HepG2 (cell line): ENCODE results near the gene HRC. TPM values are rescaled to one million over a fixed set of nuclear protein-coding genes. Genes with fewer than 3 reads are reported as not detected.

Experiments
- AKNA ChIP-seq: sonication (generic); formaldehyde crosslinking; IDR thresholded peaks from 2 replicates; pipeline ENCODE4 v1.4.0; 2020; ENCODE audit warnings: missing genetic modification reagents, borderline replicate concordance
- CAMTA2 ChIP-seq: sonication (generic); formaldehyde crosslinking; IDR thresholded peaks from 2 replicates; pipeline ENCODE4 v1.4.0; 2020; ENCODE audit warnings: mild to moderate bottlenecking, missing genetic modification reagents, borderline replicate concordance
- CBFB ChIP-seq: sonication (generic); formaldehyde crosslinking; IDR thresholded peaks from 2 replicates; pipeline ENCODE4 v1.4.0; 2020; ENCODE audit warnings: missing genetic modification reagents
- HOXA9 ChIP-seq: sonication (generic); formaldehyde crosslinking; IDR thresholded peaks from 2 replicates; pipeline ENCODE4 v1.8.1; 2022; ENCODE audit warnings: missing genetic modification reagents, mild to moderate bottlenecking, moderate library complexity, borderline replicate concordance
- NFE2 ChIP-seq: sonication (generic); formaldehyde crosslinking; IDR thresholded peaks from 2 replicates; pipeline ENCODE4 v1.4.0; 2020; ENCODE audit warnings: missing genetic modification reagents
- PHF20 ChIP-seq: sonication (generic); formaldehyde crosslinking; IDR thresholded peaks from 2 replicates; pipeline ENCODE4 v1.5.0; 2020; ENCODE audit warnings: mild to moderate bottlenecking, missing genetic modification reagents
- STAT6 ChIP-seq: sonication (generic); formaldehyde crosslinking; IDR thresholded peaks from 2 replicates; pipeline ENCODE4 v1.4.0; 2020; ENCODE audit warnings: missing genetic modification reagents, mild to moderate bottlenecking, borderline replicate concordance
- TCF7 ChIP-seq: sonication (generic); IDR thresholded peaks from 2 replicates; pipeline ENCODE4 v1.6.1; 2016; ENCODE audit warnings: antibody characterized with exemption, low read depth
- TEF ChIP-seq: sonication (generic); formaldehyde crosslinking; IDR thresholded peaks from 2 replicates; pipeline ENCODE4 v1.5.0; 2020; ENCODE audit warnings: missing genetic modification reagents
- ZNF121 ChIP-seq: sonication (generic); formaldehyde crosslinking; IDR thresholded peaks from 2 replicates; pipeline ENCODE4 v1.5.0; 2020; ENCODE audit warnings: mild to moderate bottlenecking, missing genetic modification reagents
- ZNF253 ChIP-seq: sonication (generic); formaldehyde crosslinking; IDR thresholded peaks from 2 replicates; pipeline ENCODE4 v1.8.0; 2022; ENCODE audit warnings: mild to moderate bottlenecking, missing genetic modification reagents, borderline replicate concordance
- ZNF280D ChIP-seq: sonication (generic); formaldehyde crosslinking; IDR thresholded peaks from 2 replicates; pipeline ENCODE4 v1.5.1; 2020; ENCODE audit warnings: mild to moderate bottlenecking, missing genetic modification reagents
- ZNF460 ChIP-seq: sonication (generic); formaldehyde crosslinking; IDR thresholded peaks from 2 replicates; pipeline ENCODE4 v1.5.1; 2020; ENCODE audit warnings: missing genetic modification reagents, mild to moderate bottlenecking, borderline replicate concordance
- ZNF562 ChIP-seq: sonication (generic); formaldehyde crosslinking; IDR thresholded peaks from 2 replicates; pipeline ENCODE4 v1.8.0; 2022; ENCODE audit warnings: missing genetic modification reagents, borderline replicate concordance
- ZNF674 ChIP-seq: sonication (generic); formaldehyde crosslinking; IDR thresholded peaks from 2 replicates; pipeline ENCODE4 v1.5.0; 2020; ENCODE audit warnings: low read depth, mild to moderate bottlenecking, missing genetic modification reagents
- ZNF7 ChIP-seq: IDR thresholded peaks from 2 replicates; pipeline ENCODE4 v1.6.1; 2016; ENCODE audit warnings: missing biosample characterization, missing genetic modification reagents
- polyA plus RNA-seq, 8 experiments: library from polyadenylated mRNA; depleted of rRNA in 3 of 8; stranded (reverse) in 7 of 8; unstranded in 1 of 8; fragments of >200 nt; fragmentation: Illumina TruSeq in 4 of 8; extraction: Trizol in 4 of 8; gene quantifications; 2 replicates each; pipeline versions ENCODE4 v1.2.1 to v1.2.3, GENCODE V29; 2011 to 2016; ENCODE audit warnings: low read depth in 4 of 8, missing spikeins in 1 of 8, mixed read lengths in 1 of 8; ENCODE audit not compliant: insufficient read depth in 1 of 8
- total RNA-seq, 5 experiments: library from RNA; depleted of rRNA; stranded (reverse); fragments of >200 nt; fragmentation: Illumina TruSeq; extraction: Trizol; gene quantifications; 2 replicates each; pipeline ENCODE4 v1.2.3, GENCODE V29; 2016; ENCODE audit warnings: low read depth in 1 of 5

The HRC gene
- total and polyA plus RNA-seq, 2 of the 13 experiments (the other 11 are each of a cell fraction or from before 2014, with no cell fraction given), result 3.6 to 15.4 TPM

- TF ChIP-seq AKNA, result peak; percentile 97
- TF ChIP-seq CBFB, result peak; percentile 92
- TF ChIP-seq ZNF674 (CRISPR knock-in tag), result peak; percentile 98
- TF ChIP-seq TEF (CRISPR knock-in tag), result peak; percentile 91; the same call in 1 of the 2 replicates
- peak; percentile 99 for TF ChIP-seq ZNF253
- TF ChIP-seq ZNF280D (CRISPR knock-in tag), result peak; percentile 43; the same call in 1 of the 2 replicates
- TF ChIP-seq HOXA9, result peak; percentile 98
- no peak for TF ChIP-seq STAT6 (CRISPR knock-in tag)
- TF ChIP-seq NFE2, result 0 out of 2 replicates have a peak, but pooled peaks have one; percentile 51
- peak; percentile 44; the same call in 1 of the 2 replicates for TF ChIP-seq ZNF7 (CRISPR knock-in tag)
- TF ChIP-seq ZNF121, result peak; percentile 66; the same call in 1 of the 2 replicates
- peak; percentile 66 for TF ChIP-seq PHF20 (CRISPR knock-in tag)
- TF ChIP-seq ZNF460 (CRISPR knock-in tag), result peak; percentile 20; the same call in 1 of the 2 replicates
- TF ChIP-seq ZNF562 (CRISPR knock-in tag), result peak; percentile 98
- peak; percentile 83 for TF ChIP-seq CAMTA2 (CRISPR knock-in tag)
- no peak for TF ChIP-seq TCF7
These were observed 27.3 kb downstream of the HRC start (continued) for GRCh38 chr19:49127674-49128544.
